ENCODE measurements around the gene PIGU. TPM values are rescaled to one million over a fixed set of nuclear protein-coding genes. Genes with fewer than 3 reads are reported as not detected.

Gene PIGU
- polyA plus RNA-seq, 1 of the 3 experiments (the other 2 are of a cell fraction), result 40.3 TPM

GRCh38 chr20:34709831-34710567, 33.1 kb upstream of the PIGU start (continued):
- TF ChIP-seq RAD21 (IDR thresholded peaks at IDR 0.05; ENCODE audit: low read length), result 0 out of 2 replicates have a peak, but pooled peaks have one; percentile 3
- TF ChIP-seq USF2 (IDR thresholded peaks at IDR 0.05; ENCODE audit: borderline replicate concordance, low read depth, low read length), result no peak
- peak; percentile 39; the same call in 1 of the 2 replicates for TF ChIP-seq CTCF (IDR thresholded peaks at IDR 0.05)
- no peak for TF ChIP-seq TCF12 (IDR thresholded peaks at IDR 0.05)
- TF ChIP-seq SMC3 (IDR thresholded peaks at IDR 0.05; ENCODE audit: low read depth, low read length), result 0 out of 2 replicates have a peak, but pooled peaks have one; percentile 1

- Histone ChIP-seq H3K27ac (ENCODE audit: low read depth in 2 of 2, low read length in 1 of 2) (peak overlapping the region; percentile 47 to 84), H3K4me3 (ENCODE audit: low read depth in 2 of 2, low read length in 1 of 2) (peak overlapping the region; percentile 59 to 61), H3F3A (replicated peaks; ENCODE audit: insufficient read depth) (peaks cover 31% of the 10 kb centered on the region), H3K4me2 (peak overlapping the region; percentile 80), H3K9me2 (no peaks in the 10 kb centered on the region), H3K4me1 (ENCODE audit: control insufficient read depth in 1 of 2, insufficient read depth in 2 of 2, low read depth in 1 of 2, low read length in 1 of 2) (peaks cover 23 to 35% of the 10 kb centered on the region in 2 experiments), H3K9me3 (no peaks in the 10 kb centered on the region), H3K27me3 (ENCODE audit: insufficient read depth) (no peaks in the 10 kb centered on the region), H2AFZ (ENCODE audit: low read depth) (peak overlapping the region; percentile 67), H4K20me1 (ENCODE audit: insufficient read depth) (peaks cover 32% of the 10 kb centered on the region), H3K79me2 (ENCODE audit: insufficient read depth) (no peaks in the 10 kb centered on the region), H3K36me3 (replicated peaks in 1 of 2; ENCODE audit: control insufficient read depth in 1 of 2, insufficient read depth in 2 of 2, low read length in 1 of 2) (peaks cover 5 to 17% of the 10 kb centered on the region in 2 experiments), H3K9ac (peak overlapping the region; percentile 72)
- ChIA-PET CTCF (interaction anchor here (0.6 to 1.9 kb wide), 8 partner anchors 10 to 406 kb away, joined by 3 to 12 read pairs (median 4); partner anchors contain the start of genes AHCY and DYNLRB1), POLR2A (interaction anchor here (0.6 to 2.3 kb wide), 3 partner anchors 116 to 151 kb away, joined by 3 to 9 read pairs (median 4); partner anchors contain the start of genes MAP1LC3A and NCOA6)
- peak; percentile 92 for DNase-seq
- WGBS (ENCODE audit: low lambda C conversion rate), result under 1% methylated on average over 39 of the region's 64 CpGs
- TF ChIP-seq GABPA (IDR thresholded peaks at IDR 0.05; ENCODE audit: low read depth), result no peak
- TF ChIP-seq CHD2 (IDR thresholded peaks at IDR 0.05; ENCODE audit: low read length, partially characterized antibody), result no peak
- TF ChIP-seq FOSL2 (IDR thresholded peaks at IDR 0.05; ENCODE audit: borderline replicate concordance, low read depth), result no peak
- no peak for TF ChIP-seq RAD21 (IDR thresholded peaks at IDR 0.05; ENCODE audit: low read length)
- TF ChIP-seq CTCF (IDR thresholded peaks at IDR 0.05), result no peak
- no peak for TF ChIP-seq NRF1 (IDR thresholded peaks at IDR 0.05; ENCODE audit: low read depth, low read length)
- no peak for TF ChIP-seq FOXM1 (IDR thresholded peaks at IDR 0.05; ENCODE audit: low read depth)
- no peak for TF ChIP-seq ZBTB33 (IDR thresholded peaks at IDR 0.05; ENCODE audit: borderline replicate concordance, low read depth)
- TF ChIP-seq FOXJ3 (CRISPR knock-in tag; IDR thresholded peaks at IDR 0.05), result no peak
- no peak for TF ChIP-seq TCF12 (IDR thresholded peaks at IDR 0.05)
- no peak; the same call in 1 of the 2 replicates for TF ChIP-seq POLR2AphosphoS5 (IDR thresholded peaks at IDR 0.05; ENCODE audit: low read depth, low read length)
- no peak for TF ChIP-seq USF2 (IDR thresholded peaks at IDR 0.05; ENCODE audit: borderline replicate concordance, low read depth, low read length)
- no peak for TF ChIP-seq ELF1 (IDR thresholded peaks at IDR 0.05)
- 0 out of 2 replicates have a peak, but pooled peaks have one; percentile 46 for TF ChIP-seq SIN3A (IDR thresholded peaks at IDR 0.05; ENCODE audit: borderline replicate concordance, low read depth, low read length)
Observed at GRCh38 chr20:34709044-34709830, 32.3 kb upstream of the PIGU start.
